Measurements from ENCODE around the gene CLTCL1.

CLTCL1 gene

GRCh38 chr22:19195796-19196731 lies 95.5 kb downstream of the CLTCL1 start:
- no peak for DNase-seq (ENCODE audit: low read depth)

- DNase-seq (ENCODE audit: low read depth) = no peak
Observed at GRCh38 chr22:19194766-19195536, 96.6 kb downstream of the CLTCL1 start.

GRCh38 chr22:19193879-19194278 lies 97.6 kb downstream of the CLTCL1 start:
- DNase-seq (ENCODE audit: low read depth) = no peak

- no peak for DNase-seq (ENCODE audit: low read depth)
Observed at GRCh38 chr22:19187716-19188563, 103.6 kb downstream of the CLTCL1 start.

DNA sequence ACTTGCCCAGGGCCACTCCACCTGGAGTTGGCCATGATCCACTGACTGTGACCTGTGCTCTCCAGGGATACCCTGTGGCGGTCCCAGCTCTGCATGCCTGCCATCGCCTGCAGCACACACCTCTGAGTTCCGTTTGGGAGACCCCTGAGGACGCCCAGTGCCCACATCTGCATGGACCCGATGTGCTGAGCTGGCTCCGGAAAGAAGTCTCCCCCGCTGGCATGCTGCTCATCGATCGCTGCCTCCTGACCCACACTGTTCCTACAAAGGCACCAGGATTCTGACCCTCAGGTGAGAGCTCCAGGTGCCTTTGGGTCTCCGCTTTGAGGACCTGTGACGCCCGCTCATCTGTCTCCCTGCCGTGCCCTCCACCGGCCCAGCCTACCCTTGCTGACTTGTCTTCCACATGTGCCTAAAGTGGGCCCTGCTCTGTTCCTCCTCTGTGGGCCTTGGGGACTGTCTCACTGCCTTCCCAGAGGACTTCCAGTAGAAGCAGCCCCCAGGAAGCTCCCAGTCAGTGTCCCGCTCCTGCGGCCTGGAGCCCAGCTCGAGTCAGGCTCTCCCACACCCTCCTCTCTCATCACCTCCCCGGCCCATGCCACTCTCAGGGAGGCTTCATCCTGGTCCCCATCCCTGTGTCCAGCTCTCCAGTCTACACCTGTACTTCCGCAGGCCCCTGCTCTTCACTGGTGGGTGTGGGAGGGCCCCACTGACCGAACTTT lies 107.1 kb downstream of the CLTCL1 start:
- no peak for DNase-seq (ENCODE audit: low read depth)

DNA sequence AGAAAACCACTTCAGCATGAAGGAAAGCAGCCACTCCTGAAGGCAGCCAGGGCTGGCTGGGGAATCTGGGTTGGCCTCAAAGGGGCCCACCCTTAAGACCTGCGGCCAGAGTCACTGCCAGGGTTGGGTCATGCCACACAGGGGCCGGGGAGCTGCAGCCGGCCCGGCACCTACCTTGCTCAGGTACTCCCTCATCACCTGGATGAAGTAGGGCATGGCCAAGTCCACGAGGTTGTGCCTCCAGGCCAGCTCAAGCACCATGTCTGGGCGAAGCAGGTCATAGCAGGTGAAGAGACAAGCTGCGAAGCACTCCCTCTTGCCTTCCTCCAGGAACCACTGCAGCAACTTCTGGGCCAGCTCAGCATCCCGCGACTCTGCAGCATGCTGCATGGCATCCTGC lies 108.3 kb downstream of the CLTCL1 start:
- no peak for DNase-seq (ENCODE audit: low read depth)

- no peak for DNase-seq (ENCODE audit: low read depth)
Observed at GRCh38 chr22:19182472-19183157, 108.9 kb downstream of the CLTCL1 start.

GRCh38 chr22:19181786-19182471 lies 109.6 kb downstream of the CLTCL1 start:
- no peak for DNase-seq (ENCODE audit: low read depth)

- DNase-seq (ENCODE audit: low read depth) = no peak
Observed at GRCh38 chr22:19180740-19181410, 110.6 kb downstream of the CLTCL1 start.

- DNase-seq (ENCODE audit: low read depth) = no peak
Observed at GRCh38 chr22:19180234-19180633, 111.3 kb downstream of the CLTCL1 start.

- no peak for DNase-seq (ENCODE audit: low read depth)
Observed at GRCh38 chr22:19179497-19180048, 111.9 kb downstream of the CLTCL1 start.

GRCh38 chr22:19178657-19179496 lies 112.6 kb downstream of the CLTCL1 start, which contains the start of gene SLC25A1:
Gene SLC25A1, minus strand, starts transcription at chr22:19178736. Its CDS starts 63 bp downstream, at chr22:19178673.
- peak; percentile 70 for DNase-seq (ENCODE audit: low read depth)

GRCh38 chr22:19178065-19178656 lies 113.4 kb downstream of the CLTCL1 start:
- DNase-seq (ENCODE audit: low read depth) = no peak

DNA sequence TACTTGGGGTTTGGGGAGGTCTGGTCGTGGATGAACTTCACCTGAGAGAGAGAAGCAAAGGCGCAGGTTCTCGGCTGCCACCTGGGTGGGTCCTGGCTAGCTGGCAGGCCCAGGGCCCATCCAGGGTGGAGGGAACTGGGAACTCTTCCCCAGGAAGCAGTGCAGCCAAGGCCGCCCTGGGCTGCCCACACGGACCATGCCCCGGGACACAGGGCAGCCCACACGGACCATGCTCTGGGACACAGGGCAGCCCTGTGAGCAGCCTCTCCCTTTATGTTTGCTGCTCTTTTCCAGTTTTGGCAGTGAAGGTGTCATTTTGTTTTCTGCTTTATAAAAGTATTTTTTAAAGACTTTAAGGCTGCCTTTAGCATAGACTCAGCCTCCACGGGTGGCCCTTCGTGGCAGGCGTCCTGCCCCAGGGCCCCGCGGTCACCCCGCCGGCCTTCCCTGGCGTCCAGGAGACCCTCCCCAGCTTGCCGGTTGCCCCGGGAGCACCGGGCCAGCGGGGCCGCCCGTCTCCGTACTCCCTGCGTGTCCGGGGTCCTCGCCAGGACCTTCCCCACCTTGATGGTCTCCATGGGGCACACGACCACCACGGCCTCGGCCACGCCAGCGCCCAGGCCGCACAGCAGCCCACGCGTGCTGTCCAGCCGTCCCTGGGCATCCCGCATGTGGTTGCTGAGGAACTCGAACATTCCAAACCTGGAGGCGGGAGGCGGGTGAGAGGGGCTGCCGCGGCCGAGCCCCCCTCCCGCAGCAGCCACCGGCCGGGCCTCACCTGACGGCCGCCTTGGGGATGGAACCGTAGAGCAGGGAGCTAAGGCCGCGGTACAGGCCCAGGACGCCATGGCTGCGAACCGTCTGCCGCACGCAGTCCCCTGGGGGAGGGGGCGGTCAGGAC lies 114.1 kb downstream of the CLTCL1 start:
- DNase-seq (ENCODE audit: low read depth) = no peak

GRCh38 chr22:19176732-19177131 lies 114.8 kb downstream of the CLTCL1 start:
- no peak for DNase-seq (ENCODE audit: low read depth)

- DNase-seq (ENCODE audit: low read depth) = no peak
Observed at GRCh38 chr22:19176175-19176643, 115.3 kb downstream of the CLTCL1 start.

All from stimulated activated CD8-positive, alpha-beta memory T cell treated with anti-CD3 and anti-CD28 coated beads, Interleukin-7, amount 100 ng/mL, for 24 hours (primary cell).